Left ventricle myocardium inferior (tissue), 1 donor: ENCODE results near the gene ZNF681. TPM values are rescaled to one million over a fixed set of nuclear protein-coding genes. Genes with fewer than 3 reads are reported as not detected.

ENCODE experiments used
- DNase-seq: peaks from one replicate; pipeline ENCODE4 v3.0.0-alpha.2; 2020
- H3K27ac ChIP-seq: fragments of 200-600 bp; replicated peaks from 2 replicates; pipeline ENCODE4 v1.8.0; 2021
- H3K27me3 ChIP-seq: fragments of 200-600 bp; 2 replicates; pipeline ENCODE4 v1.8.0; 2021; ENCODE audit warnings: low read depth
- H3K36me3 ChIP-seq: fragments of 200-600 bp; 2 replicates; pipeline ENCODE4 v1.8.0; 2021
- H3K4me1 ChIP-seq: fragments of 200-600 bp; 2 replicates; pipeline ENCODE4 v1.8.0; 2021
- H3K4me3 ChIP-seq: fragments of 200-600 bp; 2 replicates; pipeline ENCODE4 v1.8.0; 2021; ENCODE audit warnings: mild to moderate bottlenecking, moderate library complexity
- H3K9me3 ChIP-seq: fragments of 200-600 bp; replicated peaks from 2 replicates; pipeline ENCODE4 v1.8.0; 2021
- CTCF ChIP-seq: fragments of 200-600 bp; IDR thresholded peaks from 2 replicates; pipeline ENCODE4 v1.8.0; 2021; ENCODE audit warnings: antibody characterized with exemption, mild to moderate bottlenecking, borderline replicate concordance
- intact Hi-C: fragments of 100-400 bp; cut with micrococcal nuclease; formaldehyde crosslinking; loops from one replicate; pipeline ENCODE4 v1.11.0; 2022
- total RNA-seq: library from RNA; stranded (reverse); fragmentation: NEBNext Ultra II Directional; extraction: Animal tissue kit (Norgen Biotek cat#: 25700); gene quantifications from one replicate; pipeline ENCODE4 v1.2.1, GENCODE V29; 2021
- donor health status: DM: no; HTN: yes; CAD: no; lungs with severe emphysema.

The ZNF681 gene
- total RNA-seq, 1 donor from 2014 or later: 0.25 TPM

GRCh38 chr19:23774106-23774505, 15.4 kb upstream of the ZNF681 start:
- no peaks in the 10 kb centered on the region for H3K9me3 ChIP-seq

GRCh38 chr19:23772675-23773063, 14.0 kb upstream of the ZNF681 start:
- intact Hi-C loops: no loop called here
- no peaks in the 10 kb centered on the region for H3K36me3 ChIP-seq
- no peak for DNase-seq

More at GRCh38 chr19:23774106-23774505, 15.4 kb upstream of the ZNF681 start:
- Histone ChIP-seq H3K27me3 (no peaks in the 10 kb centered on the region), H3K36me3 (no peaks in the 10 kb centered on the region), H3K4me1 (no peaks in the 10 kb centered on the region), H3K27ac (no peak overlapping the region), H3K4me3 (no peak overlapping the region)
- no peak for TF ChIP-seq CTCF
- DNase-seq: no peak
- intact Hi-C loops: no loop called here

GRCh38 chr19:23771761-23772674, 13.3 kb upstream of the ZNF681 start:
- intact Hi-C loops: no loop called here
- TF ChIP-seq CTCF: no peak

More at GRCh38 chr19:23772675-23773063, 14.0 kb upstream of the ZNF681 start:
- no peaks in the 10 kb centered on the region for H3K4me1 ChIP-seq
- H3K27ac ChIP-seq: no peak overlapping the region
- no peaks in the 10 kb centered on the region for H3K9me3 ChIP-seq
- H3K4me3 ChIP-seq: no peak overlapping the region
- no peak for TF ChIP-seq CTCF
- no peaks in the 10 kb centered on the region for H3K27me3 ChIP-seq

GRCh38 chr19:23771316-23771715, 12.6 kb upstream of the ZNF681 start:
- H3K4me1 ChIP-seq: no peaks in the 10 kb centered on the region
- no peak for TF ChIP-seq CTCF
- H3K9me3 ChIP-seq: no peaks in the 10 kb centered on the region
- no peak for DNase-seq
- H3K4me3 ChIP-seq: no peak overlapping the region
- intact Hi-C loops: no loop called here
- H3K27me3 ChIP-seq: no peaks in the 10 kb centered on the region
- no peak overlapping the region for H3K27ac ChIP-seq
- H3K36me3 ChIP-seq: no peaks in the 10 kb centered on the region

More at GRCh38 chr19:23771761-23772674, 13.3 kb upstream of the ZNF681 start:
- Histone ChIP-seq H3K4me3 (no peak overlapping the region), H3K4me1 (no peaks in the 10 kb centered on the region), H3K27ac (no peak overlapping the region), H3K9me3 (no peaks in the 10 kb centered on the region), H3K27me3 (no peaks in the 10 kb centered on the region), H3K36me3 (no peaks in the 10 kb centered on the region)
- DNase-seq: no peak

GRCh38 chr19:23770672-23771250, 12.1 kb upstream of the ZNF681 start:
- Histone ChIP-seq H3K9me3 (no peaks in the 10 kb centered on the region), H3K27me3 (no peaks in the 10 kb centered on the region), H3K27ac (no peak overlapping the region), H3K36me3 (no peaks in the 10 kb centered on the region), H3K4me3 (no peak overlapping the region), H3K4me1 (no peaks in the 10 kb centered on the region)
- no peak for TF ChIP-seq CTCF
- intact Hi-C loops: no loop called here
- DNase-seq: no peak
